DOHH2 (cell line): Measurements from ENCODE around the gene TNP1.

Experiments
- H3F3A ChIP-seq: fragments of 200-600 bp; sonication (generic), shearing (Covaris generic); 2 replicates; pipeline ENCODE4 v1.6.0; 2016; ENCODE audit warnings: antibody characterized with exemption, mild to moderate bottlenecking; ENCODE audit not compliant: control insufficient read depth, insufficient read depth
- H3K27ac ChIP-seq: fragments of 200-600 bp; sonication (generic); 2 replicates; pipeline ENCODE4 v1.5.1; 2014; ENCODE audit warnings: low read depth, mild to moderate bottlenecking, low read length, moderate library complexity
- H3K27me3 ChIP-seq: fragments of 200-600 bp; sonication (generic); 2 replicates; pipeline ENCODE4 v1.6.1; 2014; ENCODE audit warnings: mild to moderate bottlenecking, low read length, mixed read lengths; ENCODE audit not compliant: control insufficient read depth
- H3K36me3 ChIP-seq: fragments of 200-600 bp; sonication (generic); 2 replicates; pipeline ENCODE4 v1.6.1; 2014; ENCODE audit warnings: mild to moderate bottlenecking, low read length, moderate library complexity, mixed read lengths; ENCODE audit not compliant: control insufficient read depth
- H3K4me1 ChIP-seq: fragments of 200-600 bp; sonication (generic); 2 replicates; pipeline ENCODE4 v1.6.1; 2014; ENCODE audit warnings: mild to moderate bottlenecking, low read length, mixed read lengths; ENCODE audit not compliant: control insufficient read depth
- H3K4me2 ChIP-seq: fragments of 200-600 bp; sonication (generic); 2 replicates; pipeline ENCODE4 v1.6.0; 2014; ENCODE audit warnings: mild to moderate bottlenecking, low read length, moderate library complexity
- H3K4me3 ChIP-seq: fragments of 200-600 bp; sonication (generic); 2 replicates; pipeline ENCODE4 v1.5.1; 2014; ENCODE audit warnings: mild to moderate bottlenecking, low read length, mixed read lengths
- H3K79me2 ChIP-seq: fragments of 200-600 bp; sonication (generic); 2 replicates; pipeline ENCODE4 v1.6.1; 2014; ENCODE audit warnings: mild to moderate bottlenecking, low read length, mixed read lengths; ENCODE audit not compliant: control insufficient read depth
- H3K9me2 ChIP-seq: fragments of 200-600 bp; sonication (generic); replicated peaks from 2 replicates; pipeline ENCODE4 v1.6.1; 2014; ENCODE audit warnings: mild to moderate bottlenecking, low read length, mixed read lengths; ENCODE audit not compliant: control insufficient read depth
- H3K9me3 ChIP-seq: fragments of 200-600 bp; sonication (generic); 2 replicates; pipeline ENCODE4 v1.6.1; 2014; ENCODE audit warnings: antibody characterized with exemption, low read length, mixed read lengths; ENCODE audit not compliant: control insufficient read depth, insufficient read depth
- H4K20me1 ChIP-seq: fragments of 200-600 bp; sonication (generic); 2 replicates; pipeline ENCODE4 v1.6.0; 2014; ENCODE audit warnings: low read depth, mild to moderate bottlenecking, antibody characterized with exemption, low read length, moderate library complexity; ENCODE audit not compliant: control insufficient read depth, insufficient read depth
- CTCF ChIP-seq: fragments of 200-600 bp; sonication (generic); IDR thresholded peaks from one replicate; pipeline ENCODE4 v1.5.1; 2014; ENCODE audit warnings: antibody characterized with exemption, mild to moderate bottlenecking, low read depth, low read length; ENCODE audit not compliant: poor library complexity, severe bottlenecking
- EZH2phosphoT487 ChIP-seq: fragments of 200-600 bp; sonication (generic); IDR thresholded peaks from 2 replicates; pipeline ENCODE4 v1.6.1; 2017; ENCODE audit warnings: borderline replicate concordance, mild to moderate bottlenecking, antibody characterized with exemption, low read length, moderate library complexity, mixed read lengths

The TNP1 gene

GRCh38 chr2:216829533-216829932, 30.3 kb downstream of the TNP1 start:
- H3K9me2 ChIP-seq, result no peaks in the 10 kb centered on the region
- H4K20me1 ChIP-seq, result no peaks in the 10 kb centered on the region
- H3K4me1 ChIP-seq, result no peaks in the 10 kb centered on the region
- no peaks in the 10 kb centered on the region for H3K36me3 ChIP-seq
- H3K4me2 ChIP-seq, result no peak overlapping the region
- no peak overlapping the region for H3K27ac ChIP-seq
- no peaks in the 10 kb centered on the region for H3K79me2 ChIP-seq
- no peaks in the 10 kb centered on the region for H3F3A ChIP-seq
- no peaks in the 10 kb centered on the region for H3K9me3 ChIP-seq
- TF ChIP-seq CTCF (no peak), EZH2phosphoT487 (no peak)
- H3K27me3 ChIP-seq, result no peaks in the 10 kb centered on the region
- no peak overlapping the region for H3K4me3 ChIP-seq

- no peaks in the 10 kb centered on the region for H3K4me1 ChIP-seq
- no peak overlapping the region for H3K27ac ChIP-seq
- no peak overlapping the region for H3K4me2 ChIP-seq
- no peak overlapping the region for H3K4me3 ChIP-seq
- H3K9me3 ChIP-seq, result no peaks in the 10 kb centered on the region
- no peaks in the 10 kb centered on the region for H4K20me1 ChIP-seq
- H3F3A ChIP-seq, result no peaks in the 10 kb centered on the region
- H3K79me2 ChIP-seq, result no peaks in the 10 kb centered on the region
- no peaks in the 10 kb centered on the region for H3K36me3 ChIP-seq
- no peaks in the 10 kb centered on the region for H3K9me2 ChIP-seq
- H3K27me3 ChIP-seq, result no peaks in the 10 kb centered on the region
- TF ChIP-seq CTCF, result no peak
- no peak for TF ChIP-seq EZH2phosphoT487
Measured at GRCh38 chr2:216827073-216827720, 32.7 kb downstream of the TNP1 start.

GRCh38 chr2:216822470-216822869, 37.4 kb downstream of the TNP1 start:
- Histone ChIP-seq H3K9me2 (no peaks in the 10 kb centered on the region), H3K79me2 (no peaks in the 10 kb centered on the region), H3K27ac (no peak overlapping the region), H3K4me3 (no peak overlapping the region), H3K27me3 (no peaks in the 10 kb centered on the region), H3K36me3 (no peaks in the 10 kb centered on the region), H3K4me1 (no peaks in the 10 kb centered on the region), H4K20me1 (no peaks in the 10 kb centered on the region), H3F3A (no peaks in the 10 kb centered on the region), H3K9me3 (no peaks in the 10 kb centered on the region), H3K4me2 (no peak overlapping the region)
- no peak for TF ChIP-seq EZH2phosphoT487
- TF ChIP-seq CTCF, result no peak

GRCh38 chr2:216820709-216821108, 39.2 kb downstream of the TNP1 start:
- no peak for TF ChIP-seq EZH2phosphoT487
- no peak for TF ChIP-seq CTCF
- no peak overlapping the region for H3K4me3 ChIP-seq
- H4K20me1 ChIP-seq, result no peaks in the 10 kb centered on the region
- no peak overlapping the region for H3K4me2 ChIP-seq
- H3K27ac ChIP-seq, result no peak overlapping the region
- no peaks in the 10 kb centered on the region for H3K79me2 ChIP-seq
- H3K4me1 ChIP-seq, result no peaks in the 10 kb centered on the region
- no peaks in the 10 kb centered on the region for H3K27me3 ChIP-seq
- H3K9me2 ChIP-seq, result no peaks in the 10 kb centered on the region
- H3K9me3 ChIP-seq, result no peaks in the 10 kb centered on the region
- no peaks in the 10 kb centered on the region for H3K36me3 ChIP-seq
- H3F3A ChIP-seq, result no peaks in the 10 kb centered on the region
